ENCODE data around the gene RNU1-3.
"Not testable (repeated sequence)": the region's sequence is repeated elsewhere in the genome, so short reads cannot be mapped to it uniquely, and the experiment has no call there.

- not testable (repeated sequence) for TF ChIP-seq POLR2A, CTCF, POLR2AphosphoS5 (IDR thresholded peaks at IDR 0.05)
These were observed 32.7 kb upstream of the RNU1-3 start for GRCh38 chr1:16699440-16699839.

All from gastroesophageal sphincter (tissue), 3 donors.